ENCODE measurements around the gene PODXL.

DNA sequence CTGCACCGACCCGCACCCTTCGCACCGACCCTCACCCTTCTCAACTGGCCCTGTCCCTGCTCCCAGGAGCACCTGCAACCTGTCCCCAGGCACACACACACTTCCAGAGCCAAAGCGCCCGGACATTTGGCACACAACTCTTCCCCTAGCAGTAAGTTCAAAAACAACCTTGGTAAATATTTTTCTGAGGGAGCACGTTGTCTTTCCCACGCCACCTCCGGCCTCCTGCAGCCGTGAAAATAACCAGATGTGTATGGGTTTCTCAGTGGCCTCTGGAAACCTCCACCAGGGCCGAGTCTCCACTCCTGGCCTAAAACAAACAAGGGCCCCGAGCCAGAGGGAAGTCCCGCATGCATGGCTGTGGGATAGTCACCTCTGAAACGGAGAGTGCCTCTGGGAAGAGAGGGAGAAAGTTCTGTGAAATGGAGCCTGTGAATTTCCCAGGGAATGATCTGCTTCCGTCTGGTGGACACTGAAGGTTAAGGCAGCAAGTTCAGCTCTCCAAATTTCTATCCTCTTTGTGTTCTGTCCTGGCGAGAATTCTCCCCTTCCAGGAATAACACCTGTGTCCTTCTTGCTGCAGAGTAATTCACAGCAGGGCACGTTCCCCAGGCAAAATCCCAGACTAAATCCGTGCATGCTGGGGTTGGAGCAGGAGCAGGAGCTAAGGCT, 15.8 kb downstream of the PODXL start:
- TF ChIP-seq, protein P1, sequence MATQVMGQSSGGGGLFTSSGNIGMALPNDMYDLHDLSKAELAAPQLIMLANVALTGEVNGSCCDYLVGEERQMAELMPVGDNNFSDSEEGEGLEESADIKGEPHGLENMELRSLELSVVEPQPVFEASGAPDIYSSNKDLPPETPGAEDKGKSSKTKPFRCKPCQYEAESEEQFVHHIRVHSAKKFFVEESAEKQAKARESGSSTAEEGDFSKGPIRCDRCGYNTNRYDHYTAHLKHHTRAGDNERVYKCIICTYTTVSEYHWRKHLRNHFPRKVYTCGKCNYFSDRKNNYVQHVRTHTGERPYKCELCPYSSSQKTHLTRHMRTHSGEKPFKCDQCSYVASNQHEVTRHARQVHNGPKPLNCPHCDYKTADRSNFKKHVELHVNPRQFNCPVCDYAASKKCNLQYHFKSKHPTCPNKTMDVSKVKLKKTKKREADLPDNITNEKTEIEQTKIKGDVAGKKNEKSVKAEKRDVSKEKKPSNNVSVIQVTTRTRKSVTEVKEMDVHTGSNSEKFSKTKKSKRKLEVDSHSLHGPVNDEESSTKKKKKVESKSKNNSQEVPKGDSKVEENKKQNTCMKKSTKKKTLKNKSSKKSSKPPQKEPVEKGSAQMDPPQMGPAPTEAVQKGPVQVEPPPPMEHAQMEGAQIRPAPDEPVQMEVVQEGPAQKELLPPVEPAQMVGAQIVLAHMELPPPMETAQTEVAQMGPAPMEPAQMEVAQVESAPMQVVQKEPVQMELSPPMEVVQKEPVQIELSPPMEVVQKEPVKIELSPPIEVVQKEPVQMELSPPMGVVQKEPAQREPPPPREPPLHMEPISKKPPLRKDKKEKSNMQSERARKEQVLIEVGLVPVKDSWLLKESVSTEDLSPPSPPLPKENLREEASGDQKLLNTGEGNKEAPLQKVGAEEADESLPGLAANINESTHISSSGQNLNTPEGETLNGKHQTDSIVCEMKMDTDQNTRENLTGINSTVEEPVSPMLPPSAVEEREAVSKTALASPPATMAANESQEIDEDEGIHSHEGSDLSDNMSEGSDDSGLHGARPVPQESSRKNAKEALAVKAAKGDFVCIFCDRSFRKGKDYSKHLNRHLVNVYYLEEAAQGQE (IDR thresholded peaks at IDR 0.05; ENCODE audit: low read depth), result no peak
- TF ChIP-seq, protein P2, sequence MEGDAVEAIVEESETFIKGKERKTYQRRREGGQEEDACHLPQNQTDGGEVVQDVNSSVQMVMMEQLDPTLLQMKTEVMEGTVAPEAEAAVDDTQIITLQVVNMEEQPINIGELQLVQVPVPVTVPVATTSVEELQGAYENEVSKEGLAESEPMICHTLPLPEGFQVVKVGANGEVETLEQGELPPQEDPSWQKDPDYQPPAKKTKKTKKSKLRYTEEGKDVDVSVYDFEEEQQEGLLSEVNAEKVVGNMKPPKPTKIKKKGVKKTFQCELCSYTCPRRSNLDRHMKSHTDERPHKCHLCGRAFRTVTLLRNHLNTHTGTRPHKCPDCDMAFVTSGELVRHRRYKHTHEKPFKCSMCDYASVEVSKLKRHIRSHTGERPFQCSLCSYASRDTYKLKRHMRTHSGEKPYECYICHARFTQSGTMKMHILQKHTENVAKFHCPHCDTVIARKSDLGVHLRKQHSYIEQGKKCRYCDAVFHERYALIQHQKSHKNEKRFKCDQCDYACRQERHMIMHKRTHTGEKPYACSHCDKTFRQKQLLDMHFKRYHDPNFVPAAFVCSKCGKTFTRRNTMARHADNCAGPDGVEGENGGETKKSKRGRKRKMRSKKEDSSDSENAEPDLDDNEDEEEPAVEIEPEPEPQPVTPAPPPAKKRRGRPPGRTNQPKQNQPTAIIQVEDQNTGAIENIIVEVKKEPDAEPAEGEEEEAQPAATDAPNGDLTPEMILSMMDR (IDR thresholded peaks at IDR 0.05 in 2 of 3, conservative IDR thresholded peaks at IDR 0.05 in 1 of 3; ENCODE audit: borderline replicate concordance in 1 of 3, insufficient read depth in 1 of 3, low read depth in 2 of 3, low read length in 2 of 3), result 0 out of 6 replicates have a peak, but pooled peaks of 1 of the 3 experiments have one; percentile 11
- TF ChIP-seq POLR2A (IDR thresholded peaks at IDR 0.05; ENCODE audit: borderline replicate concordance, extremely low read depth, insufficient read depth, insufficient read length), result no peak
- no peak for TF ChIP-seq CEBPB (IDR thresholded peaks at IDR 0.05; ENCODE audit: low read depth)
- TF ChIP-seq FOSL1 (IDR thresholded peaks at IDR 0.05; ENCODE audit: low read depth), result no peak
- TF ChIP-seq EZH2 (IDR thresholded peaks at IDR 0.05), result no peak
- TF ChIP-seq, protein P3, sequence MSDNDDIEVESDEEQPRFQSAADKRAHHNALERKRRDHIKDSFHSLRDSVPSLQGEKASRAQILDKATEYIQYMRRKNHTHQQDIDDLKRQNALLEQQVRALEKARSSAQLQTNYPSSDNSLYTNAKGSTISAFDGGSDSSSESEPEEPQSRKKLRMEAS (IDR thresholded peaks at IDR 0.05), result no peak
- no peak for TF ChIP-seq SRF (IDR thresholded peaks at IDR 0.05; ENCODE audit: low read depth)
- TF ChIP-seq EGR1 (IDR thresholded peaks at IDR 0.05; ENCODE audit: low read depth), result no peak

Data from HCT116 (cell line).